HG03175 (cell line): ENCODE measurements around the gene OLA1.

Experiments
- ATAC-seq: cut with Tn5 transposase; IDR thresholded peaks from one replicate; pipeline ENCODE4 v1.9.1; 2021; ENCODE audit warnings: mild to moderate bottlenecking, moderate library complexity; ENCODE audit not compliant: unreplicated experiment

Gene OLA1

GRCh38 chr2:174180726-174181236, 67.6 kb downstream of the OLA1 start:
- ATAC-seq: no peak

GRCh38 chr2:174180165-174180724, 68.1 kb downstream of the OLA1 start:
- ATAC-seq: no peak

- no peak for ATAC-seq
These were observed 70.9 kb downstream of the OLA1 start for GRCh38 chr2:174177316-174177890.

DNA sequence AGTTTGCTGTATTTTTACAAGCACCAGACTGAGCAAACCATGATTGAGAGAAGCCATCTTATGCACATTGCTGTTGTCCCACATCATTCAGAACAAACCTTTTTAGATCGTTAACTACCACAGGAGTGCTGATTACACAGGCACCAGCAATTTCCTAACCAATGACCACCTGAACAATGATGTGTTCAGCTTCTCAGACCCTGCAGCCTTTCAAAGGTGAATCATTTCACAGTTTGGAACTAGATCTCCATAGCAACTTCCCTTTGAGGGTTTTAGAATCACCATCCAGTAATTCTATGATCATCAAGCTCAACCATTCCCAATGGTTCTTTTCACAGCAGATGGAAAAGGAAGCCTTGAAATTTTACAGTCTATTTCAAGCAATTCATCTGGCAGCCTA, 71.4 kb downstream of the OLA1 start:
- no peak for ATAC-seq

GRCh38 chr2:174174741-174175140, 73.6 kb downstream of the OLA1 start:
- ATAC-seq: no peak

- no peak for ATAC-seq
These were observed 75.5 kb downstream of the OLA1 start for GRCh38 chr2:174172802-174173355.

DNA sequence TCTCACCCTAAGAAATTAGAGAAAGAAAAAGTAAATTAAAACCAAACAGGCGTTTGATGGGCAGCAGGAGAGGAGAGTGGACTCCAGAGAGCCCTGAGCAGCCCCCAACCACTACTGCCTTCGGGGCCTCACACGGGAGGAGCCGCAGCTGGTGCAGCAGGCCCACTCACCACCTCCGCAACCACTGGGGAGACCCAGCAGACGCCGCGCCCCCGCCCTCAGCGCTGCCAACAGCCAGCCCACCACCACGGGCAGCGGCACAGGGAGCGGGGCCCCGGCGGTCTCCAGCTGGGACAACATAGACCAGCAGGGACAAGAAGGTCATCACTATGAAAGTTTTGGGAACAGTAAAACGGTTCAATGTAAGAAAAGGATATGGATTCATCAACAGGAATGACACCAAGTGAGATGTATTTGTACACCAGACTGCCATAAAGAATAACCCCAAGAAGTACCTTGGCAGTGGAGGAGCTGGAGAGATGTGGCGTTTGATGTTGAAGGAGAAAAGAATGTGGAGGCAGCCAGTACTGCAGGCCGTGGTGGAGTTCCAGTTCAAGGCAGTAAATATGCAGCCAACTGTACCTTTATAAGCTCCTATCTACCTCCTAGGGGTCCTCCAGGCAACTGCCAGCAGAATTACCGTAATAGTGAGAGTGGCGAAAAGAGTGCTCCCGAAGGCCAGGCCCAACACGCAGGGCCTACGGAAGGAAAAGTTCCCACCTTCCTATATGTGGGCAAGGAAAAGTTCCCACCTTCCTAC, 76.5 kb downstream of the OLA1 start:
- ATAC-seq: no peak

DNA sequence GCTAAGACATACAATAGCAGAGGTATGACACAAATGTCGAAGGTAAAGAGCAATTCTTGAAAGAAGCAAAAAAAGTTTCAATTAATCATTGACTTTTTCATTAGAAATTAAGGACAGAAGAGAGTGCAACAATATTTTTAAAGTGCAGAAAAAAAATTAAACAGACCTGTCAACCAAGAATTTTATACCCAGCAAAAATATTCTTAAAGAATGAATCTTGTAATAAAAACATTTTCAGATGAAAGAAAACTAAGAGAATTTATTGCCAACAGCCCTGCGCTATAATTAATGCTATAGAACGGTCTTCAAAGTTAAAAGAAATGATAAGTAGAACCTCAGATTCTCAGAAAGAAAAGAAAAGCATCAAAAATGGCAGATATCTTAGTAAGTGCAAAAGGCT, 79.0 kb downstream of the OLA1 start:
- ATAC-seq: no peak

DNA sequence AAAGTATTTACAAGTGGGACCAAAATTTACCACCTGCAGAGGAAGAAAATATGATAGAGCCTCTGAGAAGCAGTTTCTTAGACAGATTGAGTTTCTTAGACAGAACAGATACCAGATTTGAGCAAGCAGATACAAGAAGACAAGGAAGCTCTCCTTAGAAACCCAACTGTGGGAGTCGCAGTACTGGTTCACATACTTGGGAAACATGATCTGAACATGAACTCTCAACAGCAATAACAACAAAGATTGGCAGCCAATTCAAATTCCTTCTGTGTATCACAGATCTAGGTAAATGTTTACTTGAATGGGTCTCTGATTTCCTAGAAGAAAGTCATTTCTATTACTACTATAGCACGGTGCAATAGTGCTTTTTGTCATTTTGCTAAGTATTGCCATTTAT, 82.1 kb downstream of the OLA1 start:
- no peak for ATAC-seq

GRCh38 chr2:174161490-174161889, 86.8 kb downstream of the OLA1 start:
- ATAC-seq: no peak

DNA sequence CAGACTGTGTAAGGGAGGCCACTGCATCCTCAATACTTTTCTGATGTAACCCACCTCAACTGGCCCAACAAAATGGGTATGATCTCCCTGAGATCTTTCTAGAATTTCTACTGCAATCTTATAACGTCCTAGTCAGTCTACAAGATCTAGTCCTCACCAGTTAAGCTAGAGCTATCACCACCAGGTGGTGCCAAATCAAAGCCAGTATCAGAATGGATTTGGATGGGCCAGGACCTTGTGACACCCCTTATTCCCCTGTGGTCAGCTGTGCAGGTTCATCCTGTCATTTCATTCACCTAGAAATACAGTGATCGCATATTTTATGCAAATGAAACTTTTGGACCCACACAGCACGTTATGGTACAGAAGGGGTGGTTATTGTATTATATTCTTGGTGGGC, 90.3 kb downstream of the OLA1 start:
- no peak for ATAC-seq

DNA sequence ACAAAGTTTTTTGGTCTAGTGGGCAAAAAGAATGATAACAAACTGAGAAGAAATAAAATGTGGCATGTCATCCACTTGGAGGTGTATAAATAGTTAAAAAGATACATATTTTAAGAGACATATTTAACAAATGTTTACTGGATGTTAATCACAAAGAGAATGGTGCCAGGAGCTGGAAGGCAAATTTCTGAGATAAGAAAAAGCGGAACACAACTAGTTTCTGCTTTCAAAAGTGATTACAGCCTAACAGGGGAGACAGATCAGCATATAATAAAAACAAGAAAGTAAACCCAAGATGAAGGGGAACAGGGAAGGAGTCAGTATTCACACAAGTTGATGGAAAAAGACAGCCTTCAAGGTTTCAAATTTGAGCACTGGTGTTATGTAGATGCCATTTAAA, 91.3 kb downstream of the OLA1 start:
- ATAC-seq: no peak

DNA sequence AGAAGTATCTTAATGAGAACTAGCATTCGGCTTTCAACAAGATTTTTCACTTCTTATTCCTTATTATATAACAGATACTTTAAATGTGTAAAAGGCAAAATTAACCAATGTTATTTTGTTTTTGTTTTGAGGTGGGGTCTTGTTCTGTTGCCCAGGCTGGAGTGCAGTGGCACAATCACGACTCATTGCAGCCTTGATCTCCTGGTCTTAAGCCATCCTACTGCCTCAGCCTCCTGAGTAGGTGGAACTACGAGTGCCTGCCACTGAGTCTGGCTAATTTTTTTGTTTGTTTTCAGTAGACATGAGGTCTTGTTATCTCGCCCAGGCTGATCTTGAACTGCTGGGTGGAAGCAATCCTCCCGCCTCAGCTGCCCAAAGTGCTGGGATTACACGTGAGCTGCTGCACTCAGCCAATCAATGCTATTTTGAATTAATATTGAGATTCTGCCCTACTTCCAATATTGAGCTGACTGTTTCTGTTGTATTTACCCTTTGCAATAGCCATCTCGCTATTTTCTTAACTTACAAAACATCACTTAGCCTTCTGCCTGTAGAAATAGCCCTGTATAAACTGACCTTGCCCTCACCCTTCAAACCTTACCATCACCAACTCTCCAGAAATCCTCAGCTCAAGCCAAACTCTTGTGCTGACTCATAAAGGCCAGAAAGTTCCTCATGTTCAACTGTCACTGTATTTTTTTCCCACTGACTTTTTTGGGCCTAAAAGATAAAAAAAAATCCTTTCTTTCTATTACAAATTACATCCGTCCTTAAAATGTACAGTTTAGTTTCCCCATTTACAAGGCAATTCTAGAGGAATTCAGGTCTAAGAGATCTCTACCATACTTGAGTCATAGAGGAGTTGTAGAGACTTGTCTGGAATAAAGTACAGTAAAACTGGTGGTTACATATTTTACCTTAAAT, 94.3 kb downstream of the OLA1 start:
- no peak for ATAC-seq

GRCh38 chr2:174149530-174149929, 98.8 kb downstream of the OLA1 start:
- ATAC-seq: no peak

- ATAC-seq: no peak
These were observed 99.5 kb downstream of the OLA1 start for GRCh38 chr2:174148833-174149232.

GRCh38 chr2:174145827-174146226, 102.5 kb downstream of the OLA1 start:
- ATAC-seq: no peak

- ATAC-seq: no peak
These were observed 106.0 kb downstream of the OLA1 start for GRCh38 chr2:174142290-174142689.

DNA sequence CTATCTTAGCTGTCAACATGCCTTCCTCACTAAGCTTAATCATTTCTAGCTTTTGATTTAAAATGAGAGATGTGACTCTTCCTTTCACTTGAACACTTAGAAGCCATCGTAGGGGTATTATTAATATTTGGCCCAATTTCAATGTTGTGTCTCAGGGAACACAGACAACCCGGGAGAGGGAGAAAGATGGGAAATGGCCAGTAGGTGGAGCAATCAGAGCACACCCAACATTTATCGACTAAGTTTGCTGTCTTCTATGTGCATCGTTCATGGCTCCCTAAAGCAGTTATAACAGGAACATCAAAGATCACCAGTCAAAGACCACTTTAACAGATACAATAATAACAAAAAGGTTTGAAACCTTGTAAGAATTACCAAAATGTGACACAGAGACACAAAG, 110.2 kb downstream of the OLA1 start:
- ATAC-seq: no peak

DNA sequence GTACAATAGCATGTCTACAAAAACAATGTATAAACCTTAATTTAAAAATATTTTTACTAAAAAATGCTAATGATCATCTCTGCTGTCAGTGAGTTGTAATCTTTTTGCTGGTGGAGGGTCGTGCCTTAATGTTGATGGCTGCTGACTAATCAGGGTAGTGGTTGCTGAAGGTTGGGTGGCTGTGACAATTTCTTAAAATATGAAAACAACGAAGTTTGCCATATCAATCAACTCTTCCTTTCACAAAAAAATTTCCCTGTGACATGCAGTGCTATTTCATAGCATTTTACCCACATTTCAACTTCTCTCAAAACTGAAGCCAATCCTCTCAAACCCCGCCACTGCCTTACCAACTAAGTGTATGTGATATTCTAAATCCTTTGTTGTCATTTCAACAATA, 112.4 kb downstream of the OLA1 start:
- ATAC-seq: no peak

DNA sequence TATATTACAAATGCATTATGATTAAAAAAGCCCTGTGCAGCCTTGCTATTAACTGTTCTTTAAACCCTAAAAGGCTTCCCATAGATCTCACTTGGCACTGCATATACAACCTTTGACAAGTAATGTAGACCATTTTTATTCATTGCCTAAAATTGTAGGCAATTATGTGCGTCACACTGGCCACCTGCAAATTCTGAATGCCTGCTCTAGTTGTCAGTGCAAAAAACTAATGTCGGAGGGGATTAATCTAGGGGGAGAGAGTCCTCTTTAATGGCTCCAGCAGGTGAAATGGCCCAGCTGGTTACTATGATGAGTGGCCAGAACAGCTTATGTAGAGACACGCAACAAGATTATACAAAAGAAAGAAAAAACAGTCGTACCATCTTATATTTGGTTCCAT, 123.2 kb downstream of the OLA1 start:
- no peak for ATAC-seq

DNA sequence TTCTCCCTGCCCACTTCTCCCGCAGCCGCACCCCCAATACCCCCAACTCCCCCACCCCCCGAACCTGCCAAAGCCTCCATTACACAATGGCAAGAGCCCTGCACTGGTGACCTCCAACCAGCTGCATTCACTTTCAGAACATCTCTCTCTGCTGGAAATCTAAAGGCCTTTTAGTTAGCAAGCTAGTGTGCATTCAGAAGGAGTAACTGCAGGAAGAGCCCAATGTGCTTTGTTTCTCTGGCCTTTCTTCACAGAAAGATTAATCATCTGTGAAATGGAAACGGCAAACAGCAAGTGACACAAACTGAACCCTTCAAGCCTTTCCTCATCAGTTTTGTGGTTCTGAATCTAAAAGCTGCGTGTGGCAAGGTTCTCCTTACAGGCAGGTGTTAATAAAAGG, 124.2 kb downstream of the OLA1 start:
- no peak for ATAC-seq
